Activated CD4-positive, alpha-beta T cell treated with anti-CD3 and anti-CD28 coated beads for 1 hour (primary cell): ENCODE measurements around the gene MEIOB.

Experiments
- DNase-seq: peaks from one replicate; pipeline ENCODE4 v3.0.0-alpha.2; 2020

The MEIOB gene

GRCh38 chr16:1874854-1875253 is 2.9 kb upstream of the MEIOB start:
- DNase-seq, result no peak

- no peak for DNase-seq
These were observed 1.4 kb downstream of the MEIOB start for GRCh38 chr16:1870365-1871082.

- no peak for DNase-seq
These were observed 5.9 kb downstream of the MEIOB start for GRCh38 chr16:1865902-1866690.

- DNase-seq, result no peak
These were observed 8.1 kb downstream of the MEIOB start for GRCh38 chr16:1863681-1864460.

GRCh38 chr16:1862394-1862793 is 9.6 kb downstream of the MEIOB start:
- DNase-seq, result no peak

- no peak for DNase-seq
These were observed 10.2 kb downstream of the MEIOB start for GRCh38 chr16:1861730-1862129.

GRCh38 chr16:1859650-1860049 is 12.3 kb downstream of the MEIOB start:
- no peak for DNase-seq

GRCh38 chr16:1858189-1858865 is 13.6 kb downstream of the MEIOB start:
- DNase-seq, result no peak

GRCh38 chr16:1857433-1858097 is 14.4 kb downstream of the MEIOB start:
- DNase-seq, result no peak

- no peak for DNase-seq
These were observed 20.2 kb downstream of the MEIOB start for GRCh38 chr16:1851793-1852192.

GRCh38 chr16:1850981-1851380 is 21.0 kb downstream of the MEIOB start:
- DNase-seq, result no peak

GRCh38 chr16:1846416-1846815 is 25.5 kb downstream of the MEIOB start:
- DNase-seq, result no peak

- no peak for DNase-seq
These were observed 26.0 kb downstream of the MEIOB start for GRCh38 chr16:1845985-1846384.

GRCh38 chr16:1839554-1839953 is 32.4 kb downstream of the MEIOB start:
- DNase-seq, result no peak

GRCh38 chr16:1834096-1834495 is 37.9 kb downstream of the MEIOB start:
- no peak for DNase-seq

GRCh38 chr16:1832838-1833454 is 39.0 kb downstream of the MEIOB start:
- no peak for DNase-seq

GRCh38 chr16:1831186-1832075 is 40.5 kb downstream of the MEIOB start:
- DNase-seq, result no peak

- no peak for DNase-seq
These were observed 41.8 kb downstream of the MEIOB start for GRCh38 chr16:1830213-1830612.

GRCh38 chr16:1828645-1829410 is 43.1 kb downstream of the MEIOB start:
- DNase-seq, result no peak
